ENCODE measurements around the gene SSU72.

SSU72 gene

GRCh38 chr1:1553821-1554494 is 20.7 kb downstream of the SSU72 start:
- H3K4me1 ChIP-seq (ENCODE audit: control insufficient read depth in 1 of 2, insufficient read depth in 2 of 2, low read length in 2 of 2): peaks cover 1% of the 10 kb centered on the region in 2 experiments
- no peak overlapping the region for H3K4ac ChIP-seq (ENCODE audit: low read depth, low read length)
- no peak overlapping the region for H4K8ac ChIP-seq (ENCODE audit: low read depth, low read length)
- H3K4me2 ChIP-seq (ENCODE audit: low read length): no peak overlapping the region
- H3K14ac ChIP-seq (ENCODE audit: low read length): no peak overlapping the region
- WGBS (ENCODE audit: extremely low coverage, insufficient coverage, insufficient read length): no CpG with 5 or more reads among the region's 35 CpGs
- no peak for DNase-seq
- no peaks in the 10 kb centered on the region for H3K9me3 ChIP-seq (ENCODE audit: insufficient read depth, low read depth, low read length)
- H3K36me3 ChIP-seq (ENCODE audit: control insufficient read depth in 1 of 2, insufficient read depth in 2 of 2, low read length in 2 of 2): peaks cover 13 to 24% of the 10 kb centered on the region in 2 experiments
- H3K23ac ChIP-seq (ENCODE audit: low read length): no peak overlapping the region
- no peaks in the 10 kb centered on the region for H3K27me3 ChIP-seq (ENCODE audit: insufficient read depth, low read length)
- H3K18ac ChIP-seq (ENCODE audit: low read length): no peak overlapping the region
- no peak overlapping the region for H3K4me3 ChIP-seq (ENCODE audit: low read depth, low read length)
- H4K91ac ChIP-seq (ENCODE audit: low read depth, low read length): no peak overlapping the region
- H2BK12ac ChIP-seq (ENCODE audit: low read length): no peak overlapping the region
- H2AK5ac ChIP-seq (ENCODE audit: low read length): no peak overlapping the region
- H2BK5ac ChIP-seq (ENCODE audit: low read depth, low read length, poor library complexity): no peak overlapping the region
- H3K79me1 ChIP-seq (ENCODE audit: low read length): no peaks in the 10 kb centered on the region
- H2BK120ac ChIP-seq (ENCODE audit: insufficient read depth, low read length, poor library complexity): no peak overlapping the region
- no peak overlapping the region for H3K27ac ChIP-seq (ENCODE audit: low read depth, low read length)
- H4K12ac ChIP-seq (ENCODE audit: low read depth, low read length): no peak overlapping the region
- no peak overlapping the region for H3K9ac ChIP-seq (ENCODE audit: low read length)
- no peaks in the 10 kb centered on the region for H3K79me2 ChIP-seq (ENCODE audit: control insufficient read depth, insufficient read depth, low read length, poor library complexity)
- H2AFZ ChIP-seq (ENCODE audit: insufficient read depth, low read length, poor library complexity): no peak overlapping the region

GRCh38 chr1:1552263-1552639 is 22.4 kb downstream of the SSU72 start:
- no peak overlapping the region for H4K8ac ChIP-seq (ENCODE audit: low read depth, low read length)
- no peak overlapping the region for H3K4ac ChIP-seq (ENCODE audit: low read depth, low read length)
- H4K12ac ChIP-seq (ENCODE audit: low read depth, low read length): no peak overlapping the region
- H2BK120ac ChIP-seq (ENCODE audit: insufficient read depth, low read length, poor library complexity): no peak overlapping the region
- no peak overlapping the region for H3K4me3 ChIP-seq (ENCODE audit: low read depth, low read length)
- H3K4me2 ChIP-seq (ENCODE audit: low read length): no peak overlapping the region
- DNase-seq: no peak
- no peak overlapping the region for H4K91ac ChIP-seq (ENCODE audit: low read depth, low read length)
- no peaks in the 10 kb centered on the region for H3K4me1 ChIP-seq (ENCODE audit: control insufficient read depth in 1 of 2, insufficient read depth in 2 of 2, low read length in 2 of 2)
- H3K27me3 ChIP-seq (ENCODE audit: insufficient read depth, low read length): no peaks in the 10 kb centered on the region
- no peak overlapping the region for H2AK5ac ChIP-seq (ENCODE audit: low read length)
- no peak overlapping the region for H3K9ac ChIP-seq (ENCODE audit: low read length)
- no peak overlapping the region for H2BK5ac ChIP-seq (ENCODE audit: low read depth, low read length, poor library complexity)
- no peak overlapping the region for H2BK12ac ChIP-seq (ENCODE audit: low read length)
- H3K79me1 ChIP-seq (ENCODE audit: low read length): no peaks in the 10 kb centered on the region
- H3K18ac ChIP-seq (ENCODE audit: low read length): no peak overlapping the region
- H3K23ac ChIP-seq (ENCODE audit: low read length): no peak overlapping the region
- H3K27ac ChIP-seq (ENCODE audit: low read depth, low read length): no peak overlapping the region
- peaks cover 25 to 30% of the 10 kb centered on the region in 2 experiments for H3K36me3 ChIP-seq (ENCODE audit: control insufficient read depth in 1 of 2, insufficient read depth in 2 of 2, low read length in 2 of 2)
- no CpG with 5 or more reads among the region's 10 CpGs for WGBS (ENCODE audit: extremely low coverage, insufficient coverage, insufficient read length)
- no peak overlapping the region for H2AFZ ChIP-seq (ENCODE audit: insufficient read depth, low read length, poor library complexity)
- no peak overlapping the region for H3K14ac ChIP-seq (ENCODE audit: low read length)
- no peaks in the 10 kb centered on the region for H3K9me3 ChIP-seq (ENCODE audit: insufficient read depth, low read depth, low read length)
- no peaks in the 10 kb centered on the region for H3K79me2 ChIP-seq (ENCODE audit: control insufficient read depth, insufficient read depth, low read length, poor library complexity)

- DNase-seq: no peak
- no peak overlapping the region for H2AFZ ChIP-seq (ENCODE audit: insufficient read depth, low read length, poor library complexity)
- H4K8ac ChIP-seq (ENCODE audit: low read depth, low read length): no peak overlapping the region
- H3K27ac ChIP-seq (ENCODE audit: low read depth, low read length): no peak overlapping the region
- no peak overlapping the region for H2AK5ac ChIP-seq (ENCODE audit: low read length)
- no peaks in the 10 kb centered on the region for H3K79me2 ChIP-seq (ENCODE audit: control insufficient read depth, insufficient read depth, low read length, poor library complexity)
- H3K23ac ChIP-seq (ENCODE audit: low read length): no peak overlapping the region
- no peak overlapping the region for H3K18ac ChIP-seq (ENCODE audit: low read length)
- H2BK120ac ChIP-seq (ENCODE audit: insufficient read depth, low read length, poor library complexity): no peak overlapping the region
- H3K27me3 ChIP-seq (ENCODE audit: insufficient read depth, low read length): no peaks in the 10 kb centered on the region
- no peaks in the 10 kb centered on the region for H3K79me1 ChIP-seq (ENCODE audit: low read length)
- no peak overlapping the region for H2BK5ac ChIP-seq (ENCODE audit: low read depth, low read length, poor library complexity)
- no peak overlapping the region for H2BK12ac ChIP-seq (ENCODE audit: low read length)
- H3K9me3 ChIP-seq (ENCODE audit: insufficient read depth, low read depth, low read length): no peaks in the 10 kb centered on the region
- no CpG with 5 or more reads among the region's 33 CpGs for WGBS (ENCODE audit: extremely low coverage, insufficient coverage, insufficient read length)
- H3K4me2 ChIP-seq (ENCODE audit: low read length): no peak overlapping the region
- no peaks in the 10 kb centered on the region for H3K4me1 ChIP-seq (ENCODE audit: control insufficient read depth in 1 of 2, insufficient read depth in 2 of 2, low read length in 2 of 2)
- H4K91ac ChIP-seq (ENCODE audit: low read depth, low read length): no peak overlapping the region
- H3K9ac ChIP-seq (ENCODE audit: low read length): no peak overlapping the region
- H3K4me3 ChIP-seq (ENCODE audit: low read depth, low read length): no peak overlapping the region
- peaks cover 28 to 32% of the 10 kb centered on the region in 2 experiments for H3K36me3 ChIP-seq (ENCODE audit: control insufficient read depth in 1 of 2, insufficient read depth in 2 of 2, low read length in 2 of 2)
- H3K14ac ChIP-seq (ENCODE audit: low read length): no peak overlapping the region
- H4K12ac ChIP-seq (ENCODE audit: low read depth, low read length): no peak overlapping the region
- H3K4ac ChIP-seq (ENCODE audit: low read depth, low read length): no peak overlapping the region
Measured at GRCh38 chr1:1551524-1552262, 23.0 kb downstream of the SSU72 start.

GRCh38 chr1:1550591-1551432 is 23.9 kb downstream of the SSU72 start:
- Histone ChIP-seq H2BK120ac (ENCODE audit: insufficient read depth, low read length, poor library complexity) (no peak overlapping the region), H4K91ac (ENCODE audit: low read depth, low read length) (no peak overlapping the region), H3K9me3 (ENCODE audit: insufficient read depth, low read depth, low read length) (no peaks in the 10 kb centered on the region), H3K79me1 (ENCODE audit: low read length) (no peaks in the 10 kb centered on the region), H3K4me2 (ENCODE audit: low read length) (no peak overlapping the region), H3K27ac (ENCODE audit: low read depth, low read length) (no peak overlapping the region), H2AK5ac (ENCODE audit: low read length) (no peak overlapping the region), H3K23ac (ENCODE audit: low read length) (no peak overlapping the region), H3K79me2 (ENCODE audit: control insufficient read depth, insufficient read depth, low read length, poor library complexity) (no peaks in the 10 kb centered on the region), H3K18ac (ENCODE audit: low read length) (peak overlapping the region; percentile 30), H3K4me3 (ENCODE audit: low read depth, low read length) (no peak overlapping the region), H2AFZ (ENCODE audit: insufficient read depth, low read length, poor library complexity) (no peak overlapping the region), H4K12ac (ENCODE audit: low read depth, low read length) (peak overlapping the region; percentile 16), H3K4me1 (ENCODE audit: control insufficient read depth in 1 of 2, insufficient read depth in 2 of 2, low read length in 2 of 2) (no peaks in the 10 kb centered on the region), H3K4ac (ENCODE audit: low read depth, low read length) (no peak overlapping the region), H2BK12ac (ENCODE audit: low read length) (no peak overlapping the region), H3K27me3 (ENCODE audit: insufficient read depth, low read length) (no peaks in the 10 kb centered on the region), H3K36me3 (ENCODE audit: control insufficient read depth in 1 of 2, insufficient read depth in 2 of 2, low read length in 2 of 2) (peaks cover 30 to 35% of the 10 kb centered on the region in 2 experiments), H3K9ac (ENCODE audit: low read length) (no peak overlapping the region), H2BK5ac (ENCODE audit: low read depth, low read length, poor library complexity) (no peak overlapping the region), H3K14ac (ENCODE audit: low read length) (no peak overlapping the region), H4K8ac (ENCODE audit: low read depth, low read length) (no peak overlapping the region)
- no peak for DNase-seq
- WGBS (ENCODE audit: extremely low coverage, insufficient coverage, insufficient read length): no CpG with 5 or more reads among the region's 15 CpGs
